Trophoblast cell (in vitro differentiated cells and primary cell): ENCODE data around the gene IFNLR1.

Experiments used
- DNase-seq, 2 donors: peaks; one replicate each; pipeline ENCODE4 v3.0.0-alpha.2; 2016
- H2AFZ ChIP-seq: 2 replicates; pipeline ENCODE4 v1.6.1; 2013; ENCODE audit warnings: low read length, moderate library complexity, mild to moderate bottlenecking; ENCODE audit not compliant: insufficient read depth, poor library complexity
- H2AK5ac ChIP-seq: 2 replicates; pipeline ENCODE4 v1.6.1; 2013; ENCODE audit warnings: mild to moderate bottlenecking, low read length
- H2BK120ac ChIP-seq: 2 replicates; pipeline ENCODE4 v1.6.1; 2013; ENCODE audit warnings: low read length, mild to moderate bottlenecking, moderate library complexity; ENCODE audit not compliant: insufficient read depth, poor library complexity
- H2BK12ac ChIP-seq: 2 replicates; pipeline ENCODE4 v1.6.1; 2013; ENCODE audit warnings: mild to moderate bottlenecking, low read length, moderate library complexity
- H2BK5ac ChIP-seq: 2 replicates; pipeline ENCODE4 v1.6.1; 2013; ENCODE audit warnings: low read length, low read depth, moderate library complexity, mild to moderate bottlenecking; ENCODE audit not compliant: poor library complexity
- H3K14ac ChIP-seq: 2 replicates; pipeline ENCODE4 v1.6.1; 2013; ENCODE audit warnings: mild to moderate bottlenecking, low read length
- H3K18ac ChIP-seq: 2 replicates; pipeline ENCODE4 v1.6.1; 2013; ENCODE audit warnings: mild to moderate bottlenecking, low read length
- H3K23ac ChIP-seq: 2 replicates; pipeline ENCODE4 v1.6.1; 2013; ENCODE audit warnings: low read length
- H3K27ac ChIP-seq: 2 replicates; pipeline ENCODE4 v1.5.1; 2013; ENCODE audit warnings: low read depth, mild to moderate bottlenecking, inconsistent platforms, low read length, moderate library complexity
- H3K27me3 ChIP-seq: 2 replicates; pipeline ENCODE4 v1.6.1; 2013; ENCODE audit warnings: inconsistent platforms, mild to moderate bottlenecking, low read length, moderate library complexity; ENCODE audit not compliant: insufficient read depth
- H3K36me3 ChIP-seq, 2 experiments: 1 replicate in 1 of 2; 2 replicates in 1 of 2; pipeline ENCODE4 v1.6.1; 2013; ENCODE audit warnings: low read length in 2 of 2, mild to moderate bottlenecking in 2 of 2, moderate library complexity in 1 of 2; ENCODE audit not compliant: insufficient read depth in 2 of 2, control insufficient read depth in 1 of 2
- H3K4ac ChIP-seq: 2 replicates; pipeline ENCODE4 v1.6.1; 2013; ENCODE audit warnings: low read depth, mild to moderate bottlenecking, low read length, moderate library complexity
- H3K4me1 ChIP-seq, 2 experiments: 1 replicate in 1 of 2; 2 replicates in 1 of 2; pipeline ENCODE4 v1.6.1; 2013; ENCODE audit warnings: low read length in 2 of 2, mild to moderate bottlenecking in 2 of 2, moderate library complexity in 1 of 2; ENCODE audit not compliant: insufficient read depth in 2 of 2, control insufficient read depth in 1 of 2
- H3K4me2 ChIP-seq: 2 replicates; pipeline ENCODE4 v1.6.1; 2013; ENCODE audit warnings: inconsistent platforms, mild to moderate bottlenecking, low read length, moderate library complexity
- H3K4me3 ChIP-seq: 2 replicates; pipeline ENCODE4 v1.5.1; 2013; ENCODE audit warnings: mild to moderate bottlenecking, low read depth, low read length, inconsistent platforms
- H3K79me1 ChIP-seq: one replicate; pipeline ENCODE4 v1.6.1; 2013; ENCODE audit warnings: low read length
- H3K79me2 ChIP-seq: 2 replicates; pipeline ENCODE4 v1.6.1; 2013; ENCODE audit warnings: low read length, mild to moderate bottlenecking; ENCODE audit not compliant: control insufficient read depth, insufficient read depth, poor library complexity
- H3K9ac ChIP-seq: 2 replicates; pipeline ENCODE4 v1.6.1; 2013; ENCODE audit warnings: mild to moderate bottlenecking, low read length
- H3K9me3 ChIP-seq: 2 replicates; pipeline ENCODE4 v1.6.1; 2013; ENCODE audit warnings: low read depth, mild to moderate bottlenecking, control low read depth, inconsistent platforms, low read length; ENCODE audit not compliant: insufficient read depth
- H4K12ac ChIP-seq: 2 replicates; pipeline ENCODE4 v1.6.1; 2013; ENCODE audit warnings: low read depth, mild to moderate bottlenecking, low read length, moderate library complexity
- H4K8ac ChIP-seq: 2 replicates; pipeline ENCODE4 v1.6.1; 2013; ENCODE audit warnings: low read depth, mild to moderate bottlenecking, low read length, moderate library complexity
- H4K91ac ChIP-seq: one replicate; pipeline ENCODE4 v1.6.1; 2013; ENCODE audit warnings: low read depth, mild to moderate bottlenecking, low read length, moderate library complexity
- WGBS: extraction: QIAGEN DNeasy Blood & Tissue Kit; methylation state at CpG from one replicate; pipeline ENCODE4 v1.1.7; 2013; ENCODE audit warnings: missing lambda C conversion rate; ENCODE audit not compliant: insufficient read length, insufficient coverage; ENCODE audit errors: extremely low coverage; 5-methylcytosine and 5-hydroxymethylcytosine counted together

IFNLR1 gene

GRCh38 chr1:24205345-24206082 lies 18.4 kb upstream of the IFNLR1 start:
- Histone ChIP-seq H4K91ac (no peak overlapping the region), H3K79me1 (no peaks in the 10 kb centered on the region), H2BK120ac (no peak overlapping the region), H2AFZ (no peak overlapping the region), H3K18ac (no peak overlapping the region), H3K9ac (no peak overlapping the region), H3K79me2 (no peaks in the 10 kb centered on the region), H3K4me1 (no peaks in the 10 kb centered on the region), H3K23ac (no peak overlapping the region), H3K14ac (no peak overlapping the region), H3K4me2 (no peak overlapping the region), H4K8ac (no peak overlapping the region), H4K12ac (no peak overlapping the region), H2AK5ac (no peak overlapping the region), H3K27me3 (no peaks in the 10 kb centered on the region), H3K4me3 (no peak overlapping the region), H2BK5ac (no peak overlapping the region), H3K9me3 (no peaks in the 10 kb centered on the region), H3K4ac (no peak overlapping the region), H3K27ac (no peak overlapping the region), H2BK12ac (no peak overlapping the region), H3K36me3 (no peaks in the 10 kb centered on the region)
- no peak for DNase-seq
- no CpG with 5 or more reads among the region's 8 CpGs for WGBS

DNA sequence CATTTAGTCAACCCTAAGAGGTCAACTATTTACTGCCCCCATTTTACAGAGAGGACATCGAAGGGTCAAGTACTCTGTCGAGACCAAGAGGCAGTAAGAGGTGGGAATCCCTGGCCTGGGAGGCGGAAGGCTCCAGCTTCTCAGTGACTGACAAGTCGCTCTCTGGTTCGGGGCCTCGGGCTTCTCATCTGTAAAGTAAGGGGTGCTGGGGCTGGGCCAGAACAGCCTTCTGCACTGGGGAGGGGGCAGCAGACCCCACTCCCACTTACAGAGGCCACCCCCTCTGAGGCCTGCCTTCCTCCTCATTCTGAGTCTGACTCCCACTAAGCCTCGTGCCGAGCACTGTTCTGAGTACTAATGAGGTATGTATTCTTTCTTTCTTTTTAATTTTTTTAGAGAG lies 17.0 kb upstream of the IFNLR1 start:
- H3K4me1 ChIP-seq: no peaks in the 10 kb centered on the region
- H2BK5ac ChIP-seq: no peak overlapping the region
- no peak overlapping the region for H2AFZ ChIP-seq
- no peak overlapping the region for H3K4me3 ChIP-seq
- no peak overlapping the region for H3K9ac ChIP-seq
- H3K36me3 ChIP-seq: no peaks in the 10 kb centered on the region
- H3K14ac ChIP-seq: no peak overlapping the region
- no peak overlapping the region for H4K8ac ChIP-seq
- H4K91ac ChIP-seq: no peak overlapping the region
- H3K27ac ChIP-seq: no peak overlapping the region
- WGBS: no CpG with 5 or more reads among the region's 8 CpGs
- no peak overlapping the region for H2BK12ac ChIP-seq
- no peak overlapping the region for H2BK120ac ChIP-seq
- H3K79me2 ChIP-seq: no peaks in the 10 kb centered on the region
- H3K4ac ChIP-seq: no peak overlapping the region
- H3K4me2 ChIP-seq: no peak overlapping the region
- no peak overlapping the region for H3K23ac ChIP-seq
- no peaks in the 10 kb centered on the region for H3K9me3 ChIP-seq
- no peaks in the 10 kb centered on the region for H3K27me3 ChIP-seq
- DNase-seq: no peak
- H3K18ac ChIP-seq: no peak overlapping the region
- H2AK5ac ChIP-seq: no peak overlapping the region
- H4K12ac ChIP-seq: no peak overlapping the region
- H3K79me1 ChIP-seq: no peaks in the 10 kb centered on the region

DNA sequence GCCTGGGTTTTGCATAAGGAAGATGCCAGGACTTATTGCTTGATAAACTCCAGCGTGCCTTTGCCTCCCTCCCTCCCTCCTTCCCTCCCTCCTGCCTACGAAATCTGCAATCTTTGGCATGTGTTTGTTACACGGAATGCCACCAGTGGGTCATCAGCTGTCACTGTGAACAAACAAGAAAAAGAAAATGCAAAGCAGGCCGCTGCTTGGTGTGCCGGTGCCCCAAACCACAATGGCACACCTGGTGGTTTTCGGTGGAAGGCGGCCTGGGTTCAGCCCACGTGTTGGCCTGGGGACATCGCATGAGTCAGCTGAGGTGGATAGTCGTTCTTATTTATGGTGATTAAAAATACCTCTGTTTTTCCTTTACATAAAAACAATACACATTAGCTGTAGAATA lies 16.3 kb upstream of the IFNLR1 start:
- Histone ChIP-seq H3K9me3 (no peaks in the 10 kb centered on the region), H4K8ac (no peak overlapping the region), H2AK5ac (no peak overlapping the region), H2BK120ac (no peak overlapping the region), H3K79me1 (no peaks in the 10 kb centered on the region), H2AFZ (no peak overlapping the region), H2BK12ac (no peak overlapping the region), H3K4me1 (no peaks in the 10 kb centered on the region), H3K4me2 (no peak overlapping the region), H3K14ac (no peak overlapping the region), H2BK5ac (no peak overlapping the region), H4K91ac (no peak overlapping the region), H4K12ac (no peak overlapping the region), H3K9ac (no peak overlapping the region), H3K27me3 (no peaks in the 10 kb centered on the region), H3K4me3 (no peak overlapping the region), H3K18ac (no peak overlapping the region), H3K23ac (no peak overlapping the region), H3K4ac (no peak overlapping the region), H3K36me3 (no peaks in the 10 kb centered on the region), H3K79me2 (no peaks in the 10 kb centered on the region), H3K27ac (no peak overlapping the region)
- DNase-seq: no peak
- WGBS: no CpG with 5 or more reads among the region's 10 CpGs

DNA sequence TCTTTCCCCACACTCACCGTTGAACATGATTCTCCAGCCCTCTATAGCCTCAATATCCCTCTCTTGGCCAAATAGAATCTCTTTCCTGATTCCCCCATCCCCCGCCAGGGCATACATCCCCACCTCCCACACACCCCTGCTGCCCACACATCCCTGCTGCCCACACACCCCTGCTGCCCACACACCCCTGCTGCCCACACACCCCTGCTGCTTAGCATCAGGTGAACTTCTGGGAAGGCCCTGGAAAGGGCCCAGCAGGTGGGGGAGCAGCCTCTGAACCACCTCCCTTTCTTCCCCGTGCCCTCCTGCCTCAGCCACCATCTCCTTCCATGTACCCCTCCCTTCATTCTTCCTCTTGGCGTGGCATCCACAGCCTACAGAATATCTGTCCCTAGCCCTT lies 15.9 kb upstream of the IFNLR1 start:
- H4K91ac ChIP-seq: no peak overlapping the region
- no peak overlapping the region for H3K4ac ChIP-seq
- no peaks in the 10 kb centered on the region for H3K36me3 ChIP-seq
- H4K8ac ChIP-seq: no peak overlapping the region
- H3K18ac ChIP-seq: no peak overlapping the region
- H3K4me2 ChIP-seq: no peak overlapping the region
- H3K79me2 ChIP-seq: no peaks in the 10 kb centered on the region
- no peaks in the 10 kb centered on the region for H3K79me1 ChIP-seq
- H2AFZ ChIP-seq: no peak overlapping the region
- no peaks in the 10 kb centered on the region for H3K9me3 ChIP-seq
- no peak overlapping the region for H3K9ac ChIP-seq
- H2BK5ac ChIP-seq: no peak overlapping the region
- H3K4me3 ChIP-seq: no peak overlapping the region
- no peak overlapping the region for H2BK120ac ChIP-seq
- no peaks in the 10 kb centered on the region for H3K4me1 ChIP-seq
- H3K27ac ChIP-seq: no peak overlapping the region
- no peak for DNase-seq
- H3K27me3 ChIP-seq: no peaks in the 10 kb centered on the region
- H3K14ac ChIP-seq: no peak overlapping the region
- no peak overlapping the region for H2AK5ac ChIP-seq
- H2BK12ac ChIP-seq: no peak overlapping the region
- no CpG with 5 or more reads among the region's 4 CpGs for WGBS
- no peak overlapping the region for H4K12ac ChIP-seq
- no peak overlapping the region for H3K23ac ChIP-seq
